Ovary (tissue), 9 donors: Measurements from ENCODE around the gene FAM47A. TPM values are rescaled to one million over a fixed set of nuclear protein-coding genes. Genes with fewer than 3 reads are reported as not detected.

ENCODE experiments used
- DNase-seq, 5 donors: peaks; one replicate each; pipeline ENCODE4 v3.0.0-alpha.2; 2019 to 2020
- H3K27ac ChIP-seq, 2 donors: fragments of 200-600 bp; one replicate each; pipeline versions ENCODE4 v1.5.1 to v1.8.0; 2019 to 2022
- H3K27me3 ChIP-seq: fragments of 200-600 bp; one replicate; pipeline ENCODE4 v1.8.0; 2022
- H3K36me3 ChIP-seq: fragments of 200-600 bp; sonication (generic); one replicate; pipeline ENCODE4 v1.5.1; 2019
- H3K4me1 ChIP-seq: one replicate; pipeline ENCODE4 v1.8.1; 2013; ENCODE audit warnings: mild to moderate bottlenecking, moderate library complexity; ENCODE audit not compliant: insufficient read depth
- H3K4me3 ChIP-seq: fragments of 200-600 bp; sonication (generic); one replicate; pipeline ENCODE4 v1.5.1; 2017
- H3K9me3 ChIP-seq, 2 donors: fragments of 200-600 bp in 1 of 2; sonication (generic) in 1 of 2; one replicate each; pipeline versions ENCODE4 v1.5.1 to v1.8.1; 2013 to 2019; ENCODE audit warnings: mild to moderate bottlenecking in 1 of 2, moderate library complexity in 1 of 2
- CTCF ChIP-seq, 3 donors: fragments of 450-650 bp in 2 of 3; fragments of 200-600 bp in 1 of 3; IDR thresholded peaks; one replicate each; pipeline versions ENCODE4 v1.5.1 to v1.8.0; 2016 to 2022; ENCODE audit warnings: antibody characterized with exemption in 3 of 3, mild to moderate bottlenecking in 1 of 3
- EP300 ChIP-seq: sonication (generic); formaldehyde crosslinking; IDR thresholded peaks from one replicate; pipeline ENCODE4 v1.6.1; 2017; ENCODE audit warnings: antibody characterized with exemption
- POLR2A ChIP-seq: fragments of 450-650 bp; IDR thresholded peaks from one replicate; pipeline ENCODE4 v1.6.1; 2017; ENCODE audit warnings: antibody characterized with exemption, mild to moderate bottlenecking, moderate library complexity
- WGBS, 3 donors: extraction: QIAGEN DNeasy Blood & Tissue Kit in 1 of 3; methylation state at CpG; one replicate each; pipeline versions ENCODE4 v1.1.5 to v1.1.7; 2013 to 2017; 5-methylcytosine and 5-hydroxymethylcytosine counted together
- intact Hi-C, 4 donors: fragments of 100-400 bp; cut with DNase I; formaldehyde crosslinking; loops; one replicate each; pipeline versions ENCODE4 v1.11.0 to v1.15.1; 2022 to 2023
- polyA plus RNA-seq, 2 donors: library from polyadenylated mRNA; stranded (reverse); fragments of 200-250 nt in 1 of 2; fragments of 350-450 nt in 1 of 2; fragmentation: Illumina TruSeq in 1 of 2; extraction: RNeasy Lipid Tissue Mini Kit (QIAGEN cat#74804) in 1 of 2; gene quantifications; one replicate each; pipeline ENCODE4 v1.2.3, GENCODE V29; 2013 to 2014
- total RNA-seq, 7 donors: library from RNA; depleted of rRNA in 2 of 7; stranded (reverse); fragments of >200 nt in 2 of 7; fragmentation: NEBNext Ultra II Directional in 3 of 7; extraction: Animal tissue kit (Norgen Biotek cat#: 25700) in 3 of 7; gene quantifications; one replicate each; pipeline versions ENCODE4 v1.1.0 to v1.2.4, GENCODE V29; 2016 to 2023
- donor health status: DM: no; HTN: no; CAD: no; lungs with moderate emphysema.
- donor health status: DM: no; HTN: no; CAD: no.
- donor health status: Bipolar disorder and iron deficiency.
- donor health status: DM: yes; HTN: yes; CAD: no.
- donor health status: DM: no; HTN: no; CAD: no.
- donor health status: DM: yes; HTN: yes; CAD: no.

FAM47A gene
- total and polyA plus RNA-seq, 9 donors, result not detected

- DNase-seq, result no peak
- no peaks in the 10 kb centered on the region for H3K9me3 ChIP-seq
- no peaks in the 10 kb centered on the region for H3K4me1 ChIP-seq
- H3K36me3 ChIP-seq, result no peaks in the 10 kb centered on the region
- no peak overlapping the region for H3K27ac ChIP-seq
- intact Hi-C loops, result no loop called here
- H3K4me3 ChIP-seq, result no peak overlapping the region
- TF ChIP-seq CTCF (IDR thresholded peaks at IDR 0.05), result no peak
- no peak for TF ChIP-seq POLR2A
- TF ChIP-seq EP300, result no peak
- H3K27me3 ChIP-seq, result no peaks in the 10 kb centered on the region
- WGBS, 3 donors, result 50 to 68% (median 63%) methylated on average over 1 of the region's 1 CpG
Observed at GRCh38 chrX:34112459-34112858, 19.7 kb downstream of the FAM47A start.
